Epithelial cell of proximal tubule (primary cell): Measurements from ENCODE around the gene OR7A10. TPM values are rescaled to one million over a fixed set of nuclear protein-coding genes. Genes with fewer than 3 reads are reported as not detected.

Source experiments
- DNase-seq: peaks from one replicate; pipeline ENCODE4 v3.0.0-alpha.2; 2011; ENCODE audit warnings: low read depth
- H3K4me3 ChIP-seq: 2 replicates; pipeline ENCODE4 v1.5.1; 2011; ENCODE audit warnings: low read depth, mild to moderate bottlenecking, low read length
- CTCF ChIP-seq: conservative IDR thresholded peaks from 2 replicates; pipeline ENCODE4 v1.5.1; 2012; ENCODE audit warnings: low read depth, mild to moderate bottlenecking, low read length
- total RNA-seq: library from RNA; depleted of rRNA; stranded (reverse); fragments of >200 nt; gene quantifications from 2 replicates; pipeline ENCODE4 v1.2.3, GENCODE V29; 2015

Gene OR7A10
- total RNA-seq, 1 donor from 2014 or later = not detected

- no peak for DNase-seq
- TF ChIP-seq CTCF = no peak
- H3K4me3 ChIP-seq = no peak overlapping the region
These were observed 5.1 kb downstream of the OR7A10 start for GRCh38 chr19:14843578-14843977.

- no peak for TF ChIP-seq CTCF
- no peak overlapping the region for H3K4me3 ChIP-seq
- DNase-seq = no peak
These were observed 5.6 kb downstream of the OR7A10 start for GRCh38 chr19:14843169-14843568.

- no peak for TF ChIP-seq CTCF
- no peak for DNase-seq
These were observed 8.5 kb downstream of the OR7A10 start for GRCh38 chr19:14840206-14840605.

GRCh38 chr19:14837391-14837790 lies 11.3 kb downstream of the OR7A10 start:
- TF ChIP-seq CTCF = no peak

More at GRCh38 chr19:14840206-14840605, 8.5 kb downstream of the OR7A10 start:
- no peak overlapping the region for H3K4me3 ChIP-seq

GRCh38 chr19:14835011-14835410 lies 13.7 kb downstream of the OR7A10 start, which contains the start of the genes OR7A5 and OR7C1:
OR7A5 (minus strand) TSS chr19:14835185; CDS start chr19:14828241, 6,944 bp downstream.
OR7C1 (minus strand) TSS chr19:14835185; CDS start chr19:14800136, 35,049 bp downstream.
- TF ChIP-seq CTCF = no peak
- DNase-seq = no peak
- H3K4me3 ChIP-seq = no peak within 1 kb of the TSS

More at GRCh38 chr19:14837391-14837790, 11.3 kb downstream of the OR7A10 start:
- no peak for DNase-seq
- H3K4me3 ChIP-seq = no peak overlapping the region

- DNase-seq = peak; percentile 47
- no peak for TF ChIP-seq CTCF
- no peak overlapping the region for H3K4me3 ChIP-seq
These were observed 18.0 kb downstream of the OR7A10 start for GRCh38 chr19:14830702-14831101.

GRCh38 chr19:14826006-14826405 lies 22.7 kb downstream of the OR7A10 start:
- no peak overlapping the region for H3K4me3 ChIP-seq
- TF ChIP-seq CTCF = no peak
- DNase-seq = no peak
